Right ventricle myocardium superior (tissue), 1 donor: ENCODE data around the gene AOPEP. TPM values are rescaled to one million over a fixed set of nuclear protein-coding genes. Genes with fewer than 3 reads are reported as not detected.
"Not testable (repeated sequence)": the region's sequence is repeated elsewhere in the genome, so short reads cannot be mapped to it uniquely, and the experiment has no call there.

Source experiments
- ATAC-seq: fragments of 200-7000 bp; cut with Tn5 transposase; one replicate; pipeline ENCODE4 v1.9.1; 2020; ENCODE audit warnings: mild to moderate bottlenecking; ENCODE audit not compliant: poor library complexity
- DNase-seq: peaks from one replicate; pipeline ENCODE4 v3.0.0-alpha.2; 2020
- intact Hi-C: fragments of 100-400 bp; cut with DNase I; formaldehyde crosslinking; loops from one replicate; pipeline ENCODE4 v1.11.2; 2022
- total RNA-seq: library from RNA; stranded (reverse); fragmentation: NEBNext Ultra II Directional; extraction: Animal tissue kit (Norgen Biotek cat#: 25700); gene quantifications from one replicate; pipeline ENCODE4 v1.2.1, GENCODE V29; 2021
- donor health status: DM: no; HTN: yes; CAD: no; lungs with severe emphysema.

Gene AOPEP
- total RNA-seq, 1 donor from 2014 or later = 158 TPM

GRCh38 chr9:94925751-94926430 lies 199.4 kb downstream of the AOPEP start:
- no peak for DNase-seq
- intact Hi-C loops = no loop called here
- ATAC-seq = no peak

DNA sequence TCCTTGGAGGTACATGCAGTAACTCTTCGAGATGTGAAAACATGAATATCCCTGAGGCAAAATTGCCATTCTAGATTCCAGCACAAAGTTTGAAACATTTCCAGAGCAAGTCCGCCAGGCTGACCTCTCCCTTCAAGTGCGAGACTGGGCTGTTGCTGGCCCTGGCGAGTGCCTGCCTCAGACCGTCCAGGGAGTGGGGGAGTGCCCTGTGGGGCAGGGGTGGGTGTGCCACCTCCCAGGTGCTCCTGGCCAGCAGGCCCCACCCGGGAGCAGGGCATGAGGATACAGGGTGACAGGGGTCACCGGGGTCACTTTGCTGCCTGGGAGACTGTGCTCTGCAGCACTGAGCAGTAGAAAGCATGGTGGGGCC lies 199.9 kb downstream of the AOPEP start:
- DNase-seq = no peak
- ATAC-seq = no peak
- intact Hi-C loops = no loop called here

DNA sequence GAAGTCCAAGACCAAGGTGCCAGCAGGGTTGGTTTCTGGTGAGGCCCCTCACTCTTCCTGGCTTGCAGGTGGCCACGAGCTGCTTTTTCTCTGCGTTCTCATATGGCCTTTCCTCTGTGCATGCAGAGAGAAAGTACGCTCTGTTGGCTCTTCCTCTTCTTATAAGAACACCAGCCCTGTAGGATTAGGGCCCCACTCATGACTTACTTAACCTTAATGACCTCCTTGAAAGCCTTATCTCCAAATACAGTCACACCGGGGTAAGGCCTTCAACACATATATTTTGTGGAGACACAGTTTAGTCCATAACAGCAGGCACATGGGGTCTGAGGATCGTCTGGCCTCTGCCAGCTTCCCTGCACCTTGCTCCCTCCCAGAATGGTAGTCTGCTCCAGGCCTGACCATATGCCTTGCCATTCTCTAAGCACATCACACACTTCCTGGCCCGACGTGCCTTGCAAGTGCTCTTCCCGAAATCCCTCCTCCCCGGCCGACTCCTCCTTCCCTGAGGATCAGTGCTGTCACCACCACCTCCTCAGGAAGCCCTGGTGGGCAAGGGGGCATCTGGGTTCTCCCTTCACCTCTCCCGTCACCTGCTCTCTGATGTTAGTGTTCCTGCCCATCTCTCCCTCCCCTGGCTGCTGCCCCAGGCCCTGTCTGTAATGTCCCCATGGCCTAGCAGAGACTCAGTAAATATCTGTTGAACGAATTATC lies 200.7 kb downstream of the AOPEP start:
- no peak for DNase-seq
- intact Hi-C loops = no loop called here

DNA sequence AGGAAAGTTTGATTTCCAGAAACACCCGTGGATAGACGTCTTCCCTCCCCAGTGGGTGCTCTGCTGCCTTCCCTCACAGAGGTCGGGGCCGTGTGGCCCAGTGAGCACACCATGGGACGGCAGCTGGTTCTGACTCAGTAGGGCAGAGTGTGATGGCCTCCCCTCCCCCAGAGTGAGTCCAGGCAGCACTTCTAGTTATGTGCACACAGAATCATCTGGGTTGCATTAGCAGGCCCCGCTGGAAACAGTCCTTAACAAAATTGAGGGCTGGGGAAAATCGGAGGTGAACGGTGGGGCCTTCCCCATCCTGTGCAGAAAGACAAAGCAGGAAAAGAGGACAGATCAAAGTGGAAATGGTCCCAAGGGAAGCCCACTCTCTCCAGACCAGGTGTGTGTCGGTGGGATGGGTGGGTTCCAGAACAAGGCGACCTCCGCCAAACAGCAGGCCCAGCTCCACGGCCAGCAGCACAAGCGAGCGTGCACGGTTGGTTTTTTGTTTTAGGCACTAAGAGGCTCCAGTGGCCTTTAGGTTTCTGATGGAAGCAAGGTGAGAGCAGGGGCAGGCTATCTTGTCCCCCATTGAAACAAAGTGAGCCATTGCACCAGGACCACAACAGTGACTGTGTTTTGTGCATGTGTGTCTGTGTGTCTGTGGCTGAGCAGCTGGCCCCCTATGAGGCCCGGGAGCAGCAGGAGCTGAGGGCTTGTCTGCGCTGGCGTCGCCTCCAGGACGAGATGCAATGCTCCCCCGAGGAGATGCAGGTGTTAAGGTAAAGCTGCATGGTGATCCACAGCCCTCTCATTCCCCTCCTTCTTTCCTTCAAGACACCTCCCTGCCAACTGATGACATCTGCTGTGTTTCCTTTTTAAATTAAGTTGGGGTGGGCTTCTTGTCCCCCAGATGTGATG lies 201.5 kb downstream of the AOPEP start:
- no peak for ATAC-seq

More for the DNA sequence above, 200.7 kb downstream of the AOPEP start:
- no peak for ATAC-seq

DNA sequence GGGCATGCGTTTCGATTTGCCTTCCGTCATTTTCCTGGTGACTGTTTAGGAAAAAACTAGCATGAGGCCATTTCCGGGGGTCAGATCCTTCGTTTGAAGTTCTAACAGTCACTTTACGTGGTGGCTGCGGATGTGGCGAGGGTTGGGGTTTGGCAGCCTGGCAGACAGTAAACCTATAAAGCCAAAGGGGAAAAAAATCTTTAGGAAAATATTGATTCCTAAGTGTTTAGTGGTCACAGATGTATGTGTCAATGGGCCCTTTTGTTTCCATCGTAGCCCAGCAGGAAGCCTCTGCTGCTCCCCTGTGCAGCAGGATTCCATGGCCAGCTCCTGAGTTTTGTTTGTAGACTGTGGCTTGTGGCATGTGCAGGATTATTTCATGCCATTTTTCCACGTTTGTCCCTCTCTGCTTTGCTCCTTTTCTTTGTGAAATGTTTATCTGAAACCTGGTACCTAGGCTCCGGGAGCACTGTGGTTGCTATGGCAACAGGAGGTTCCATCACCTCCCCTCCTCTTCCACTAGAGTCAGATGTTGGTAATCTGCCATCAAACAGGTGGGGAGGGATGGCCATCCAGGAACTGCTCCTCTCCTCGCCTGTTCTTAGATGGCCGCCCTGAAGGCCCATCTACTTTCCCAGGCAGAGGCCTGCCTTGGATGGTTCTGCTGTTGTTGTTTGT lies 202.3 kb downstream of the AOPEP start:
- DNase-seq (no peak), ATAC-seq (no peak)
- intact Hi-C loops = no loop called here

More for the DNA sequence above, 201.5 kb downstream of the AOPEP start:
- intact Hi-C loops = no loop called here
- no peak for DNase-seq

- intact Hi-C loops = no loop called here
- ATAC-seq (peak; percentile 51), DNase-seq (peak; percentile 74)
Measured at GRCh38 chr9:94929369-94929756, 202.9 kb downstream of the AOPEP start.

DNA sequence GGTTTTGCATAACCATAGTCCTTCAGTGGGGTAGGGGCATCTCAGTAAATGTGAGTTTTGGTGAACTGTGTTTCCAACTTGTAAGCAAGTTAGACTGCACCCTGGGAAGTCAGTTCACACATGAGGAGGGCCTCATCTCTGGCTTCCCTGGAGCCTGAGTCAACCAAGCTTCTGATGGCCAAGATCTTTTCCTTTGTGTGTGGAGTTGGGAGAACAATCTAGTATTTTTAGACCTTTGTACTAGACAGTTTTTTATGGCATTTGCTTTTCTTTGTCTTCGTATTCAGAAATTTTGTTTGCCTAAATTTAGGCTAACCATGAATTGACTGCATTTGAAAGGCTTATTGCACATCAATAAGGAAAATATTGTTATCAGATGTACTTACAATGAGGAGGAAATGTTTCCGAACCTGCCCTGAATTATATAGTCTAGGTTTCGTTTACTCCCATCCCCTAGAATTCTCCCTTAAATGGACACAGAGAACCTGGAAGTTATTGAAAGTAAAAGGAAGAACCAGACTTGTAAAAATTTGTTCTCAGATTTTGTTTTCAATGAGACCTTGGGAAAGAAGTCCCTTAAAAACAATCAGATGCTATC lies 204.6 kb downstream of the AOPEP start:
- intact Hi-C loops = no loop called here
- ATAC-seq (no peak), DNase-seq (no peak)

GRCh38 chr9:94931740-94932139 lies 205.2 kb downstream of the AOPEP start:
- intact Hi-C loops = no loop called here
- ATAC-seq (no peak), DNase-seq (no peak)

DNA sequence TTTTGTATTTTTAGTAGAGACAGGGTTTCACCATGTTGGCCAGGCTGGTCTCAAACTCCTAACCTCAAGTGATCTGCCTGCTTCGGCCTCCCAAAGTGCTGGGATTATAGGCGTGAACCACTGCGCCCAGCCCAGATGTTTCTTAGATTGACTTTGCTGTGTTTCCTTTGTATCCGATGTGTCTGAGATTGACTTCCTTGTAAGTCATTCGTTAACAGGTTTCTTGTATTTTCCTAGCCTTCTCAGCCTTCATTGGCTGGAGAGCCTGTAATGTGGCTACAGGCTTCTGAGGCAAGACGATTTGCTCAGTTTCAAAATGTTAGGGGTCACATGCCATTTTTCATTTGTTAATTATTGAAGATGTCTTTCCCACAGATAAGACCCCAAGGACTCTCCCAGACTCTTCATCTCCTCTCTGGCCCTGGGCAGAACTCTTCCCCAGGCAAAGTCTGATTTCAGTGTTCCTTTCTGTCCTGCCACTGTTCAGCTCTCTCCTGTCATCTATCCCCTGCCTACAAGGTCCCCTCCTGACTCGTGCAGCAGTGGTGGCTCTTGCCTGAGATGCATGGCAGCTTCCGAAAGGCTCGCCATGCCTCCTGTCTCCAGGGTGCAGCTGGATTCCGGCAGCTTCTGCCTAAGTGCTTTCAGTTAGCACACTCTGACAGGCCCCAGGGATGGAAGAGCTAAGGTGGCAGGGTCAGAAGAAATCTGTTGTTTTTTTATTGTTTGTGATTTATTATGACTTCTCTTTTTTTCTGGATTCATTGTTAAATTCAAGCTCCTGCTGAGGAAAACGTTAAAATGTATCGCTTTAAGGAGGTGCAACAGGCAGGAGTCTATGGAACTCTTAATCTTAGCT lies 206.4 kb downstream of the AOPEP start:
- intact Hi-C loops = no loop called here
- DNase-seq = no peak
- ATAC-seq = no peak

GRCh38 chr9:94933511-94933828 lies 207.0 kb downstream of the AOPEP start:
- intact Hi-C loops = no loop called here
- DNase-seq (no peak), ATAC-seq (no peak)

DNA sequence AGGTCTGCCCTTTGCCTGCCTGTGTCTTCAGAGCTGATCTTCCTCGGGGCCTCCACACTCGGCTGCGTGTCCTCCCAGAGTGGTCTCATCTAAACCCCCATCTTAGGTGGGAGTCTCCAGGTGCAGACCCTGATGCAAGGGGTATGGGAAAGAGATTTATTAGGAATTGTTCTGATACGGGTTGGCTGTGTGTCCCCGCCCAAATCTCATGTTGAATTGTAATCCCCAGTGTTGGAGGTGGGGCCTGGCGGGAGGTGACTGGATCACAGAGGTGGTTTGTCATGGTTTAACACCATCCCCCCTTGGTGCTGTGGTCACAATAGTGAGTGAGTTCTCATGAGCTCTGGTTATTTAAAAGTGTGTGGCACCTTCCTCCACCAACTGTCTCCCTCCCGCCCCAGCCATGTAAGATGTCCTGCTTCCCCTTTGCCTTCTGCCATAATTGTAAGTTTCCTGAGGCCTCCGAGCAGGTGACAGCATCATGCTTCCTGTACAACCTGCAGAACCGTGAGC lies 208.4 kb downstream of the AOPEP start:
- intact Hi-C loops = no loop called here
- DNase-seq = no peak

GRCh38 chr9:94935396-94935795 lies 208.9 kb downstream of the AOPEP start:
- DNase-seq (no peak), ATAC-seq (no peak)
- intact Hi-C loops = no loop called here

More for the DNA sequence above, 208.4 kb downstream of the AOPEP start:
- ATAC-seq = no peak

- intact Hi-C loops = no loop called here
- no peak for DNase-seq
- peak; percentile 55 for ATAC-seq
Measured at GRCh38 chr9:94936419-94936818, 209.9 kb downstream of the AOPEP start.

DNA sequence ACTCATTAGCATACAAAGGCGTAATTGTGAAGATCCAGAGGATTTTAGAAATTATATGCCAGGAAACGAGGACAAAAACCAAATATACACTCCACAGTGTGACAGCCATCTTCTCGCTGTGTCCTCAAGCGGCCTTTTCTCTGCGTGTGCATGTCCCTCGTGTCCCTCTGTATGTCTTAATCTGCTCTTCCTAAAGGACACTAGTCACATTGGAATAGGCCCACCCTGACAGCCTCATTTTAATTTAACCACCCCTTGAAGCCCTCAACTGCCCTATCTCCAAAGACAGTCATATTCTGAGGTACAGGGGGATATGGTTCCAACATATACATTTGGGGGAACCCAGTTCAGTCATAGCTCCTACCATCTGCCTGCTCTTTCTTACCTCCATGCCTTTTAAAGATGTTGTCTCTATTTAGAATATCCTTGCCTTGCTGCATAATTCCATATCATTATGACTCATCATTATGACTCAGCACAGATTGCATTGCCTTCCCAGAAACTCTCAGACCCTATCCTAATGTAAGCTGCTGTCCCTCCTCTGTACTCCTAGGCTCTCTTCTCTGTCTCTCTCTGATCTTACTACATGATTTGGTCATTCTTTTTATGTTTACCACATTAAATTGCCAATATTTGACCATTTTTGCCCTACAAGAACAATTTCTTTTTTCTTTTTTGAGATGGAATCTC lies 210.9 kb downstream of the AOPEP start:
- intact Hi-C loops = no loop called here
- ATAC-seq (no peak), DNase-seq (no peak)

DNA sequence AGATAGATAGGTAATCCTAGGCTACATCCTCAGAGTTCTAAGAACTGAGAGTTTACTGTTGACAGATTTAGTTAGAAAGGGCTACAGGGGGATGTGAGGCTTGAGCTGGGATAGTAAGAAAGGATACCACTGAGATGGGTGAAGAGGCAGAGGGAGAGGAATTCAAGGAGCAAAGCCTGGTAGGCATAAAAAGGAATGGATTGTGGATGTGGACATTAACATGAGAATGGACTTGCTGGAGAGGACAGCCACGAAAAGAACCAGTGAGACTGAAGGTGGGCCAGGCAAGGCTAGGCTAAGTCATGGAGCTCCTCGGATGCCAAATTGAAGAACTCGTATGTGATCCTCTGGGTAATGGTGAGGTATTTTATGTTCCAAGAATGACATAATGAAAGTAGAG lies 211.9 kb downstream of the AOPEP start:
- no peak for ATAC-seq
- DNase-seq = no peak
- intact Hi-C loops = no loop called here

DNA sequence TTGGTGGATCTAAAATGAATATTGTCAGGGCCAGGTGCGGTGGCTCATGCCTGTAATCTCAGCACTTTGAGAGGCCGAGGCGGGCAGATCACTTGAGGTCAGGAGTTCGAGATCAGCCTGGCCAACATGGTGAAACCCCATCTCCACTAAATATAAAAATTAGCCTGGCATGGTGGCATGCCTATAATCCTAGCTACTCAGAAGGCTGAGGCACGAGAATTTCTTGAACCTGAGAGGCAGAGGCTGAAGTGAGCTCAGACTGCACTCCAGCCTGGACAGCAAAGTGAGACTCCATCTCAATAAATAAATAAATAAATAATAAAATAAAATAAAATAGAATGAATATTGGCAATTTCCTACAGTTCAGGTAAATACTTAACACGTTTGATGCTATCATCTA lies 213.8 kb downstream of the AOPEP start:
- DNase-seq, ATAC-seq, intact Hi-C loops: not testable (repeated sequence)

- ATAC-seq = peak; percentile 42
- intact Hi-C loops = no loop called here
- DNase-seq = no peak
Measured at GRCh38 chr9:94941211-94941875, 214.8 kb downstream of the AOPEP start.
